Measurements from ENCODE around the gene CDHR5.
"Not testable (repeated sequence)": the region's sequence is repeated elsewhere in the genome, so short reads cannot be mapped to it uniquely, and the experiment has no call there.

Gene CDHR5

DNA sequence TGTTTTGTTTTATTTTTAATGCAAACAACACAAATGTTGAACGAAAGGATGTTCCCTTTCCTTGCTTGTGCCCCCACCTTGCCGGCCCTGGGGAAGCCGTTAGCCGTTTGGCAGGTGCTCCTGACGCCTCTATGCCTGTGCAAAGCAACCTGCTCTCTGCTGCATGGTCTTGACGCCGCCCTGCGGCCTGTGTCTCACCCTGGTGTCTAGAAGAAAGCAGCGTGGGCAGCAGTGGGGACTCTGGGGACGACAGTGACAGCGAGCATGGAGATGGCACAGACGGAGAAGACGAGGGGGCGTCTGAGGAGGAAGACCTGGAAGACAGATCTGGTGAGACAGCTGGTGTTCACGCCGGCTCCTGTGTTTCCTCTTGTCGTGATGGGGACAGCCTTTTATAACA is 43.0 kb downstream of the CDHR5 start:
- DNase-seq: no peak

DNA sequence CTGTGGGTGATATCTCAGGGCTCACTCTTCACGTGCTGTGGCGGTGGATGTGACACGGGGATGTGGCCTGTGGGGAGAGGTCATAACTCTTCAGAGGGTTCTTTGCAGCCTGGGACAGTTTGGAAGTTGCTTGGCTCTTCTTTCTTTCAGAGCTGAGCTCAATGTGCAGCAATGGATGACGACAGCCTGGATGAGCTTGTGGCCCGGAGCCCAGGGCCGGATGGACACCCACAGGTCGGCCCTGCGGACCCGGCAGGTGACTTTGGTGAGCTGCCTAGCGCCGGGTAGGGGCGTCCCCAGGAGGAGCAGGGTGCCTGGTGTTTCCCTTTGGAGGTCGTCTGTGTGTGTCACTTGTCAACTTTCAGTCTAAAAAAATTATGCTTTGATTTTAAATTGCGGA is 43.4 kb downstream of the CDHR5 start:
- DNase-seq: no peak

DNA sequence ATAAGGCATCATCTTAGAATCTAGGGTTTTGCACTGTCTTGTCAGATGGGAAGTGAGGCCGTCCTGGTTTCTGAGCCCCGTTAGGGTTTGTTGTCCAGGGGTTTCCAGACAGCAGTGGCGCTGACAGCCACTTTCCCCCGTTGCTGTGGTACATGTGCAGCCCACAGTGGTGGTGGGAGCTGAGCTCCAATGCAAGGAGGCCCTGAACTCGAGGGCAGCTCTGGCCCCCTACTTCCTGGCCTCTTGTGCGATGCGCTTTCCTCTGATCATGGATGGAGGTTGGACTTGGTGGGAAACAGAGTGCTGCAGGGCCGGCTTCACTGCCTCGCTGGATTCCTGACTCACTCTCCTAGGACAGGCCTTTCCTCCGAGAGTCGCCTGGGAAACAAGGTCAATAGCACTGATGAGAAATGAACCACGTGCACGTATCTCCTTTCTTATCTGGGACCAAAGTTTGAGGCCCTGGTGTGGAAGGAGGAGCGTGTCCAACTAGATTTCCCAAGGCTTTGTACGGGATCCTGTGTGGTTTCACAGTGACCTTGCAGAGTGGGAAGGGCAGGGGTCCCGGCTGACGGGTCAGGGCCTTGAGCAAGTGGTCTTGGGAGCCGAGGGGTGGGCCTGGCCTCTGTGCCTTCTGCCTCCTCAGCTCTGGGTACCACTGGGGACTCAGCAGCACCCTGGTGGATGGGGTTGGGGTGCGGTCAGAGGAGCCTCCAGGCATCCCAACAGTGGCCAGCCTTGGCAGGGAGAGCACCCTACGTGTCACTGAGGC is 44.7 kb downstream of the CDHR5 start:
- no peak for DNase-seq

DNA sequence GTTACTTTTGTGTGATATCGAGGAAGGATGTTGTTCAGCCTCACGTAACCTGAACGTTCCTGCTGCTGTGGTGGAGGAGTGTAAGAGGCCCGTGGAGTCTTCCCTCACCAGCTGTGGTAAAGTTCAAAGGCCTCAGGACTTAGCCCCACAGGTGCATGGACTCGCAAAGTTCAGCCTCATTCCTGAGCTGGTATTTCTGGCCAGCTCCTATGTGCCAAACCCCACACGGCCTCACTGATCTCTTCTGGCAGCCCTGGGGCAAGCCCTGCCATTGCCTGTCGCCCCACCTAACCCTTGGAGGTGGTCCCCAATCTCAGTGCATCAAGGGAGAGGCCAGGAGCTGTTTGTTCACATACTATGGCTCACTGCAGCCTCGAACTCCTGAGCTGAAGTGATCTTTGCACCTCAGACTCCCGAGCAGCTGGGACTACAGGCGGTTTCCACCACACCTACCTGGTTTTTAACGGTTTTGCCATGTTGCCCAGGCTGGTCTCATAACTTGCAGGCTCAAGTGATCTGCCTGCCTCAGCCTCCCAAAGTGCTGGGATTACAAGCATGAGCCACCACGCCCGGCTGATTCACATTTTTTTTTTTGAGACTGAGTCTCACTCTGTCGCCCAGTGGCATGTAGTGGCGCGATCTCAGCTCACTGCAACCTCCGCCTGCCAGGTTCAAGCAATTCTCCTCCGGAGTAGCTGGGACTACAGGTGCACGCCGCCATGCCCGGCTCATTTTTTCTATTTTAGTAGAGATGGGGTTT is 46.3 kb downstream of the CDHR5 start:
- DNase-seq: no peak

DNA sequence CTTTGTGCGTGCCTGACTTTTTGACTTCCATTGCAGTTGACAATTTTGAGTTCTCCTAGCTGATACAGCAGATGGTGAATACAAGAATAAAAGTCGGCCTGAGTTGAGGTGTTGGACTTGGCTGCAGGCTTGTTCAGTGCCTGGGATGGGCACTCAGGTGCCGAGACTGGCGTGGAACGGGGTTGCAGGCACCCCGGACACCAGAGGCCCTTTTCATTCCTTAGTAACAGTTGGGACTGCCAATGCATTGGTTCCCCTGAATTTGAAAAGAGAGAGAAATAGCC is 47.2 kb downstream of the CDHR5 start:
- DNase-seq: no peak

DNA sequence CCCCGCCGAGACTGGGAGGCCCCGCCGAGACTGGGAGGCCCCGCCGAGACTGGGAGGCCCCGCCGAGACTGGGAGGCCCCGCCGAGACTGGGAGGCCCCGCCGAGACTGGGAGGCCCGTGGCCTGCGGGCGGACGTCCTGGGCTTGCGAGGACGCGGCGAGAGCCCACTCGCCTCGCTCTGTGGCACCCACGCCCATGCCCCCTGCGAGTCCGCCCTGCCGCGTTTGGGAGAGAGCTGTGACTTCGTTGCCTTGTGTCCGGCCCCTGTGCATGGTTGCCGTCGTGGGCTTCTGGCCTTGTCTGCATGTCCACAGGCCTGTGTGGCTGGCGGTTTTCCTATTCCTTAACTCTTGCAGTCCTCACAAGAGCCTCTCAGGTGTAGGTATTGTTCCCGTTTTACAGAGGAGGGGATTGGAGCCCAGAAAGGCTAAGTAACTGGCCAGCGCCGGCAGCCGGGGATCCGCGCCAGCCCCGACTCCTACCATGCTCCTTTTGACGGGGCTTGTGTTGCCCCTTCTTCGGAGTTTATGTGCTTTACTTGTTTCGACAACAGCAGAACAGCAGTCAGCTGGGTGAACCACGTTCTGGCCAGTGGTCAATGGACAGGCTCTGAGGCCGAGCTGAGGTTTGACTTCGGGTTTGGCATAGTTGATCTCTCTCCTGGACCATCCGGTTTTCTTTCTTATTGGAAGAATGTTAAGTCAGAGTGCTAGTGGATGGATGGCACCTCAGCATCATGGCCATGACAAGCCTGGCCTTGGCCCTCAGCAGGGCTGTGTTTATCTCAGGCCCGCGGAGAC is 47.7 kb downstream of the CDHR5 start:
- DNase-seq: no peak

DNA sequence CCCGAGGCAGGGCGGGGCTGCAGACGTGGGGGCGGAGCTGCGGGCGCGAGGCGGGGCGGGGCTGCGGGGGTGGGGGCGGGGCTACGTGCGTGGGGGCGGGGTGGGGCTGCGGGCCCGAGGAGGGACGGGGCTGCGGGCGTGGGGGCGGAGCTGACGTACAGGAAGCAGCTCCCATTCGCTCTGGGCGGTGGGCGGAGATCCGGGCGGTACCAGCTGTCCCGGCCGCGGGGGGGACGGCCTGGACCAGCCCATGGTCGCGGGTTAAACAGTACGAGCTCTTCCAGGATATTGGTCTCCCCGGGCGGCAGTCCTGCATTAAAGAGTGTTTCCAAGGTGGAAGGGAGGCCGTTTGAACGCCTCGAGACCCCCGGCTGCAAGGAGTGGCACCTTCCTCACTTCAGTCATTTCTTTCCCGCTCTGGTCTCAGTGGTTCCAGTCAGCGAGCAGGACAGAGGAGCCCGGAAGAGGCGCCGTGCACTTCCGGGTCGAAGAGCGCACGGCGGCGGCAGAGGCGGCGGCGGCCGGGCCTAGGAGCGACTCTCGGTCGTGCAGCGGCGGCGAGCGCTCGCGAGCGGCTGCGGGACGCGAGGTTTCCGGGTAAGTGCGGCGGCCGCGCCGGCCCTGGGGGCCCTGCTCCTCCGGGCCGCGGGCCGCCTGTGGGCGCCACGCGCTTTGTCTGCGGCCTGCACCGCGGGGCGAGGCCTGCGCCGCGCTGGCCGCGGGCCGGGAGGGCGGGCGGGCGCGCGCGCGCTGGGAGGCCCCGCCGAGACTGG is 48.6 kb downstream of the CDHR5 start, which contains the start of gene PHRF1:
TSS of gene PHRF1 (plus strand) at position 475 of the 773 bp plus-strand sequence. CDS start 5,043 bp downstream, outside the sequence.
- peak; percentile 90 to 97 for DNase-seq

DNA sequence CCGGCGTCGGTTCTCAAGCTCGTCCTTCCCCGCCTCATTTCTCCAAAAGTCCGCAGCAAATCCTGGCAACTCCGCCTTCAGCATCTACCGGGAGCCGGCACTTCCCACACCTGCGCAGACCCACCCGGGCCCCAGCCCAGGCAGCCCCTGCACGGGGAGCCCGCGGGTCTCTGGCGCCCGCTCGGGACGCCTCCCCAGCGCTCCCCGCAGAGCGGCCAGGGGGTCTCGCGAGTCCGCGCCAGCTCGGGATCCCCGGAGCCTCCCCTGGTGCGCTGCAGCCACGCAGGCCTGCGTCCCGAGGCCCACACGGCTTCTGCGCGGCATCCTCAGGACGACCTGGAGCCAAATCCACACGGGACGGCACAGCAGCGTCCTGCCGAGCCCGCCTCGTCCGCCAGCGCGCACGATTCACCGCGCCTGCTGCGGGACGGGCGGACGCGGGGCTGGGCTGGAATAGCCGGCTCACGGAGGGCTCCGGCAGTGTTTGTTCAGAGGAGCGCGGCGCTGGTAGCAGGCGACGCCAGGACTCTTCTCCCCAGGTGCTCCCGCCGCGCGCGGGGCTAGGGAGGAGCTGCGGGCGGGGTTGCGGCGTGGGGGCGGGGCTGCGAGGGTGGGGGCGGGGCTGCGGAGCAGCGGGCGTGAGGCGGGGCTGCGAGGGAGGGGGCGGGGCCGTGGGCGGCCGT is 49.3 kb downstream of the CDHR5 start:
- peak; percentile 66 to 96 for DNase-seq

DNA sequence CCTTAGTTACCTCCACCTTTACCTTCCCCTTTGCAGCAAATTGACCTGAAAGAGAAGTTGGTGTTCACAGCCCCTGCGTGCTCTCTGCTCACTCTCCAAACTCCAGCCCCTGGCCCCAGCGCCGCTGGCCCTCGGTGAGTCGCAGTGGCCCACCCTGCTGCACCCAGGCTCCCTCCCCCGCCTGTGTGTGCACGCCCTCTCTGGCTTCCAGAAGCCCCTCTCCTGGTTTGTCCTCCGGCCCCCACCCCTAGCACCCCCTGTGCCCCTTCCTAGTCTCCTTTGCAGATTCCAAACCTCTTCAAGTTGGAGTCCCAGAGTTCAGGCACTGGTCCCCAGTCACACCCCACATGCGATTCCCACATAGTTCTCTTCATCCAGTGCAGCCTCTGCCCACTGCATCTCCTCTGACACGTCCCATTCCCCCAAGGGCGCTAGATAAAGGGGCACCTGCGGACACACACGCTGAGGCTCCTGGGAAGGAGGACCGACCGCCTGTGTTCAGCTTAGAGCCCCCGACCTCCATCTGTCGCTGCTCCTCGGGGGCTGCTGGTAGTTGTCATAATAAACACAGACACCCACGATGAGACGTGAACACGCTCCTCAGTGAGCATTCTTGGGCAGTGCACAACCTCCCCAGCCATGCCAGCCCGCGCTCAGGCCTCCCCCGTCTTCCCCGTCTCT is 50.0 kb downstream of the CDHR5 start:
- DNase-seq: peak in 1 of 2 experiments; percentile 63

DNA sequence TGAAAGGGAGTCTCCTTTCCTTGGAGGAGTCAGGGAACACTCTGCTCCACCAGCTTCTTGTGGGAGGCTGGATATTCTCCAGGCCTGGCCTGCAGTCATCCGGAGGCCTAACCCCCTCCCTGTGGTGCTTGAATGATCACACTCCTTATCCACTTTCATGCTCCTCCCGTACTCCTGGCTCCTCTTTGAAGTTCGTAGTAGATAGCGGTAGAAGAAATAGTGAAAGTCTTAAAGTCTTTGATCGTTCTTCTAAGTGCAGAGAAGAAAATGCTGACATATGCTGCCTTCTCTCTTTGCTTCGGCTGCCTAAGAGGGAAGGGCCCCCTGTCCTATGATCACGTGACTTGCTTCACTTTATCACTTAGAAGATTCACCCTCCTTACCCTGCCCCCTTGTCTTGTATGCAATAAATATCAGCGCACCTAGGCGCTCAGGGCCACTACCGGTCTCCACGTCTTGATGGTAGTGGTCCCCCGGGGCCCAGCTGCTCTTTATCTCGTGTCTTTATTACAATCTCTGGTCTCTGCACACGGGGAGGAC is 50.7 kb downstream of the CDHR5 start:
- not testable (repeated sequence) for DNase-seq

DNA sequence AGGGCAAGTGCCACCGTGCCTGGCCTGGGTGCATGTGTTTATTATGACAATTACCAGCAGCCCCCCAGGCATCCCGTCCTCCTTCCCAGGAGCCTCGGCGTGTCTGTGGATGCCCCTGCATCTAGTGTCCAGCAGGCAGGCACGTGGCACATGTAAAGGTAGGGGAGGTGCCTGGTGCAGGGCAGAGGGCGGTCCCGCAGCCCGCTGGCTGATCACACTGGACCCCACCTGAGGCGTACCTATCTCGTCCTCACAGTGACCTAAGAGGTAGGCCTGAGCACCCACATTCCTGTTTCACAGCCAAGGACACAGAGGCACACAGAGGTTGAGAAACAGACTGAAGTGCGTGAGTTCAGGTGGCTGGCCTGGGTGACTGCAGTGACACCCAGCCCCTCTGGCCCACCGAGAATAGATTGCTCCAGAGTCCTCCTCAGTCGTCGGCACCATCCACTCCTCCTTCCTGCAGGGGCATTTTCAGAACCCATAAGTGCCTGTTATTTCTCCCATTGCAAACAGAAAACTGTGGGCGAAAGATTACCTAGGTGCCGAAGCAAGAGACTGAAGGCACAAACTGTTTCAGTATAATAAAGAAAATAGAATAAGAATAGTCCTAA is 51.5 kb downstream of the CDHR5 start:
- DNase-seq: no peak

DNA sequence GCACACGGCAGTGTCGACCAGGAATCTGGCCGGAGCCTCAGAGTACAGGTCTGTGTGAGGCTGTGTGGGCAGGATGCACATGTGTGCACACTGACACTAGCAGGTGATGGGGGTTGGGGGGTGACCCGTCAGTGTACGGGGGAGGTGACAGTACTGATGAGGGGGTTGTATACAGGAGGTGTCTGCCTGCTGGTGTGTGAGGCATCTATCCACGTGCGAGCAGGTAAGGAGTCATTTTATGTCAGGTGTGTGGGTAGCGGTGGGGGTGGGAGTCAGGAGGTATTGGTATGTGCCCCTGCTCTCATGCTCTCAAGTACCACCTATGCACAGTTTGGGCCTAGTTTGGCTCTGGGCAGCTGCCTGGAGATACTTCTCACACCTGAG is 53.0 kb downstream of the CDHR5 start:
- no peak for DNase-seq

DNA sequence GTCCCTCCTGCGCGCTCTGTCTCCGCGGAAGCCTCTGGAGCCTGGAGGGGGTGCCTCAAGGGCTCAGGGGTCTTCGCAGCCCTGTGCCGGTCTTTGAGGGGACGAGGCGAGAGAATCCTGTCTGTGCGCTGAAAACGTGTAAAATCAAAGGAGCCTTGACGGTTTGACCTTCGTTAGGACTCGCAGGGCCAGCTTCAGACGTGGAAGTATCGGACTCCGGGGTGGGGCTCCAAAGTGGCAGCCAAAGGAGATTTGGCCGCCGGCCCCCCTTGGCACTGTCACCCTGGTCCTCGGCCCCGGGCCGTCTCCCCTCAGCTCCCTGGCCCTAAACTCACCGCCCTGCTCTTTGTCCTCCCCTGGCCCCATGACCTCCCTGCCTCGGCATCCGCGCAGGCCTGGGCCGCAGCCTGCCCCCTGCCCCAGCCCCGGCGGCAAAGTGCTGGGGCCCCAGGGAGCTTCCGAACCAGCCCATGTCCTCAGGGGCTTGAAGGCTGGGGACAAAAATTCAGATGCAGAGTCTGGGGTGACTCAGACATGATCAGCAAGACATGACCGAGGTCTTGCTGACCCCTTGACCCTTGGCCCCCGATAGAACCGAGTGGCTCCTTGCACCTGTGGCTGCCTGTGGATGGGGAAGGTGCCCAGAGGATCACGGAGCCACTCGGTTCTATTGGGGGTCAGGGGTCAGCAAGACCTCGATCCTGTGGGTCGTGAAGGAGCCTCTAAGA is 55.4 kb downstream of the CDHR5 start:
- DNase-seq: no peak

DNA sequence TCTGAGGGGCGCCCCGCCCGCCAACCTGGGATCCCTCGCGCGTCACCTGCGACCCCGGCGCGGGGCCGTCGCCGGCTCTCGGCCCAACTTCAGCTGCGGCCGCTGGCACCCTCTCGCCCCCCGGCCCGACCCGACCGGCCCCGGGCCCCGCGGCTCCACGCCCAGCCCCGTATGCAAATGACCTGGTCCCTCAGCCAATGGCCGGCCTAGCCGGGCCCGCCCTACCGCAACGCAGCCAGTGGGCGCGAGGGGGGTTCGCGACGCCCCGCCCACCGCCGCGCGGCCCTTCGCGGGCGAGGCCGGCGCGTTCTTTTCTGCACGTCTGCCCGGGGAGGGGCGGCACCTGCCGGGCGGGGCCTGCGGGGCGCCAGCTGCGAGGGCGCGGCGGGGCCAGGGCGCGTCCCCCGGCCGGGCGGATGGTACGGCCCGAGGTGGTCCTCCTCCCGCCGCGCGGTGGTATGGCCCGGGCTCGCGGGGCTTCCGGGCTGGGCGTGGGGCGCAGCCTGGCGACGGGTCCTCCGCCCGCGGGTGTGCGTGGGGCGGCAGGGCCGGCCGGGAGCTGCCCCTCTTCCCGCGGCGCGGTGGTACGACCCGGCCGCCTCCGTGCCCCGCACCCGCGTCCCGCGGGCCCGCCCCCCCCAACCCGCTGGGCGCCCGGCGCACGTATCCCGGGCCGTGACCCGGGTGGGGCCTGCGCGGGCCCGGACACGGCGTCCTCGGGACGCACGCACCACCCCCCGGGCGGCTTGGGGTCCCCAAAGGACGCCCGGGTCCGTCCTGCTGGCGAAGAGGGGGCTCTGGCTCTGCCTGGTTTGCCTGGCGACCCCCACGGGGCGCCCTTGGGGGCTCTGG is 56.2 kb downstream of the CDHR5 start:
- peak; percentile 74 to 99 for DNase-seq

DNA sequence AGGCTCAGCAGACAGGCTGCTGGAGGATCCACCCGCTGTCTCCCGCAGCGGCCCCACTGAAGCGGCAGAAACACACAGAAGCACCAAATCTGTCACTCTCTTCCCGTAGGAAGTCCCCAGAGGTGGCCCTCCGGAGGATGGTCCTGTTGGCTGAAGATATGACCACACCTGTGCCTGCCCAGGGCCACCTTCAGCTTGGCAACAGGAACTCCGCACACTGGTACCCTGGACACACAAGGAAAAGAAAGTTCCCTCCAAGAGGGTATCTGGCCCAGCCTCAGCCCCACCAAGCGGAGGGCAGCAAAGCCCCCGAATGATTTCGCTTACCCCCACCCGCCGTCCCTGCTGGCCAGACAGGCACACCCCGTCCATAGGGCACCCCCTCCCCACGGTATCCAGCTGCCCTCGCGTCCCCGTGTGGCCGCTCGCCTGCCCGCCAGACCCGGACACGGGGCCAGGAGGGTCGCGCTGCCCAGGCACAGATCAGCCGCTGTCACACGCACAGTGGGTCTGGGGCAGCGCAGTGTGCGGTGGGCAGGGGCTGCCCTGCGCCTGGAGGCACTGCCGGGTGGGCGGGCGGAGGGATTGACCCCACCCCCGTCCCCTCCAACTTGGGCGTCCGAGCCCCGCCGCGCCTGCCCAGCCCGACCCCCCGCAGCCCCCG is 57.0 kb downstream of the CDHR5 start:
- no peak for DNase-seq

DNA sequence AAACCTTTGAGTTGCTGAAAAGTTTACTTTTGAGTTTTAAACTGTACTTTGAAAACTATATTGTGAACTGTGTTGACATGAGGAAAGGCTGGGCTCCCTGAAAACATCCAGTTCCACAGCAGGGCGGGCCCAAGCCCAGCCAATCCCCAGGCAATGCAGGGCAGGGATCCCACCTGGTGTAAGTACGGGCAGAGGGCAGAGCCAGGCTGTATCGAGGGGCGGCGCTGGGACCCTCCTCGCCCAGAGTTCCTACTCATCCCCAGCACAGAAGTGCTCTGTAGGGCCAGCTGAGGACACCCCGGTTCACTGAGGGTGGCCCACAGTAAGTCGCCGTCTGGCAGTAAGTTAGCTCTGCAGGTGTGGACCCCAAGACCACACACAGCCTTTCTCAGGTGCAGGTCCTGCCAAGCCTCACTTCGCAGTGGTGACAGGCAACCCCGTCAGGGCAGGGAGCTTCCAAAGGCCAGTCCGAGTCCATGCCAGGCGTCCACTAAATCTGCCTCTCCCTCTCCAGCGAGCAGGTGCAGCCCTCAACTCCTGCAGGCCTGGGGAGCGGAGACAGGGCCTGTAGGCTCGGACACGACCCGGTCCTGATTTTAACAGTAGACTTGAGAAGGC is 57.6 kb downstream of the CDHR5 start:
- peak in 1 of 2 experiments; percentile 31 for DNase-seq
